ENCODE data around the gene AIP. TPM values are rescaled to one million over a fixed set of nuclear protein-coding genes. Genes with fewer than 3 reads are reported as not detected.

Gene AIP
- total and polyA plus RNA-seq, 7 donors = 71.2 to 120 (median 103) TPM

- Histone ChIP-seq H3K9me3 (no peaks in the 10 kb centered on the region), H3K4me3 (peak overlapping the region in 3 of 4 donors; percentile 47 to 61 (median 57)), H3K27ac (no peak overlapping the region), H3K4me1 (peaks cover 0 to 49% (median 43%) of the 10 kb centered on the region in 4 donors), H3K27me3 (peaks cover 9 to 43% (median 30%) of the 10 kb centered on the region in 3 donors), H3K36me3 (peaks cover 0 to 7% (median 0%) of the 10 kb centered on the region in 4 donors)
- no peak for DNase-seq
- TF ChIP-seq EP300 (IDR thresholded peaks at IDR 0.05) = no peak
- TF ChIP-seq POLR2AphosphoS5 (IDR thresholded peaks at IDR 0.05) = no peak
- TF ChIP-seq CTCF (IDR thresholded peaks at IDR 0.05) = no peak
- no peak for TF ChIP-seq POLR2A (IDR thresholded peaks at IDR 0.05)
- intact Hi-C loops (cut with DNase I) = no loop called here
- 82 to 86% methylated on average over 19 of the region's 19 CpGs for WGBS, 2 donors
These were observed 20.5 kb downstream of the AIP start for GRCh38 chr11:67503119-67504004.

GRCh38 chr11:67504005-67504949, 21.5 kb downstream of the AIP start:
- intact Hi-C loops (cut with DNase I) = no loop called here
- peaks cover 0 to 7% (median 0%) of the 10 kb centered on the region in 4 donors for H3K36me3 ChIP-seq
- TF ChIP-seq EP300 (IDR thresholded peaks at IDR 0.05) (no peak), CTCF (IDR thresholded peaks at IDR 0.05) (no peak), POLR2A (IDR thresholded peaks at IDR 0.05) (no peak), POLR2AphosphoS5 (IDR thresholded peaks at IDR 0.05) (no peak)
- DNase-seq = no peak
- peaks cover 9 to 43% (median 30%) of the 10 kb centered on the region in 3 donors for H3K27me3 ChIP-seq
- WGBS, 2 donors = 1 to 2% methylated on average over 101 of the region's 101 CpGs
- H3K4me1 ChIP-seq = peaks cover 0 to 56% (median 48%) of the 10 kb centered on the region in 4 donors
- H3K4me3 ChIP-seq = peak overlapping the region; percentile 27 to 61 (median 52)
- no peaks in the 10 kb centered on the region for H3K9me3 ChIP-seq
- peak overlapping the region; percentile 96 to 99 (median 97) for H3K27ac ChIP-seq

GRCh38 chr11:67504950-67505581, 22.2 kb downstream of the AIP start, which contains the start of gene PITPNM1:
Gene PITPNM1 (minus strand): TSS chr11:67505363. CDS start chr11:67504180, 1,183 bp downstream.
- H3K27me3 ChIP-seq = peaks cover 9 to 43% (median 30%) of the 10 kb centered on the region in 3 donors
- TF ChIP-seq EP300 (IDR thresholded peaks at IDR 0.05) = no peak
- no peak for TF ChIP-seq POLR2A (IDR thresholded peaks at IDR 0.05)
- TF ChIP-seq CTCF (IDR thresholded peaks at IDR 0.05) = no peak
- peak in 3 of 4 donors; percentile 21 to 41 (median 33) for TF ChIP-seq POLR2AphosphoS5 (IDR thresholded peaks at IDR 0.05)
- peak within 1 kb of the TSS; percentile 96 to 99 (median 97) for H3K27ac ChIP-seq
- H3K36me3 ChIP-seq = peaks cover 0 to 7% (median 0%) of the 10 kb centered on the region in 4 donors
- peaks cover 0 to 57% (median 48%) of the 10 kb centered on the region in 4 donors for H3K4me1 ChIP-seq
- 1% methylated on average over 58 of the region's 58 CpGs for WGBS, 2 donors
- DNase-seq = peak; percentile 80
- H3K9me3 ChIP-seq = no peaks in the 10 kb centered on the region
- intact Hi-C loops (cut with DNase I) = loop anchor here (1.0 to 5.0 kb wide), 4 partner anchors 77 to 238 kb away; partner anchors contain the start of genes GRK2, GSTP1 and RPS6KB2
- H3K4me3 ChIP-seq = peak within 1 kb of the TSS; percentile 27 to 61 (median 52)
